ENCODE results near the gene FADS2. TPM values are rescaled to one million over a fixed set of nuclear protein-coding genes. Genes with fewer than 3 reads are reported as not detected.

Gene FADS2
- total and polyA plus RNA-seq, 9 of the 15 experiments (the other 6 are each of a cell fraction or from before 2014, with no cell fraction given) = 2.9 to 42.8 (median 16.2) TPM

- no peak for TF ChIP-seq KAT8 (IDR thresholded peaks at IDR 0.05; ENCODE audit: low read depth)
- no peak for TF ChIP-seq SIRT6 (IDR thresholded peaks at IDR 0.05; ENCODE audit: low read depth, low read length)
- no peak for TF ChIP-seq SMARCC2 (IDR thresholded peaks at IDR 0.05; ENCODE audit: low read depth)
- TF ChIP-seq MTA3 (IDR thresholded peaks at IDR 0.05; ENCODE audit: borderline replicate concordance) = peak; percentile 77; the same call in 1 of the 2 replicates
- no peak for TF ChIP-seq CHD2 (IDR thresholded peaks at IDR 0.05; ENCODE audit: low read depth, low read length)
- no peak for TF ChIP-seq ZNF41 (CRISPR knock-in tag; conservative IDR thresholded peaks at IDR 0.05)
- TF ChIP-seq ZNF316 (IDR thresholded peaks at IDR 0.05) = no peak
- TF ChIP-seq XRCC4 (IDR thresholded peaks at IDR 0.05; ENCODE audit: extremely low read depth, insufficient read depth, insufficient read length) = no peak
- TF ChIP-seq CREM (IDR thresholded peaks at IDR 0.05; ENCODE audit: low read depth) = peak; percentile 78
- TF ChIP-seq ARID4B (CRISPR knock-in tag; IDR thresholded peaks at IDR 0.05) = peak; percentile 46; the same call in 1 of the 2 replicates
- TF ChIP-seq ZNF408 (CRISPR knock-in tag; IDR thresholded peaks at IDR 0.05; ENCODE audit: low read depth) = no peak
- TF ChIP-seq SP1 (CRISPR knock-in tag; IDR thresholded peaks at IDR 0.05) = peak; percentile 69; the same call in 1 of the 2 replicates
- TF ChIP-seq RBM14 (IDR thresholded peaks at IDR 0.05; ENCODE audit: borderline replicate concordance, insufficient read depth, low read depth, low read length) = no peak
- TF ChIP-seq ZNF511 (CRISPR knock-in tag; IDR thresholded peaks at IDR 0.05) = 0 out of 2 replicates have a peak, but pooled peaks have one; percentile 48
- TF ChIP-seq HDAC6 (IDR thresholded peaks at IDR 0.05; ENCODE audit: low read depth, low read length) = no peak
- peak; percentile 68 for TF ChIP-seq CC2D1A (IDR thresholded peaks at IDR 0.05)
- TF ChIP-seq, protein P1, sequence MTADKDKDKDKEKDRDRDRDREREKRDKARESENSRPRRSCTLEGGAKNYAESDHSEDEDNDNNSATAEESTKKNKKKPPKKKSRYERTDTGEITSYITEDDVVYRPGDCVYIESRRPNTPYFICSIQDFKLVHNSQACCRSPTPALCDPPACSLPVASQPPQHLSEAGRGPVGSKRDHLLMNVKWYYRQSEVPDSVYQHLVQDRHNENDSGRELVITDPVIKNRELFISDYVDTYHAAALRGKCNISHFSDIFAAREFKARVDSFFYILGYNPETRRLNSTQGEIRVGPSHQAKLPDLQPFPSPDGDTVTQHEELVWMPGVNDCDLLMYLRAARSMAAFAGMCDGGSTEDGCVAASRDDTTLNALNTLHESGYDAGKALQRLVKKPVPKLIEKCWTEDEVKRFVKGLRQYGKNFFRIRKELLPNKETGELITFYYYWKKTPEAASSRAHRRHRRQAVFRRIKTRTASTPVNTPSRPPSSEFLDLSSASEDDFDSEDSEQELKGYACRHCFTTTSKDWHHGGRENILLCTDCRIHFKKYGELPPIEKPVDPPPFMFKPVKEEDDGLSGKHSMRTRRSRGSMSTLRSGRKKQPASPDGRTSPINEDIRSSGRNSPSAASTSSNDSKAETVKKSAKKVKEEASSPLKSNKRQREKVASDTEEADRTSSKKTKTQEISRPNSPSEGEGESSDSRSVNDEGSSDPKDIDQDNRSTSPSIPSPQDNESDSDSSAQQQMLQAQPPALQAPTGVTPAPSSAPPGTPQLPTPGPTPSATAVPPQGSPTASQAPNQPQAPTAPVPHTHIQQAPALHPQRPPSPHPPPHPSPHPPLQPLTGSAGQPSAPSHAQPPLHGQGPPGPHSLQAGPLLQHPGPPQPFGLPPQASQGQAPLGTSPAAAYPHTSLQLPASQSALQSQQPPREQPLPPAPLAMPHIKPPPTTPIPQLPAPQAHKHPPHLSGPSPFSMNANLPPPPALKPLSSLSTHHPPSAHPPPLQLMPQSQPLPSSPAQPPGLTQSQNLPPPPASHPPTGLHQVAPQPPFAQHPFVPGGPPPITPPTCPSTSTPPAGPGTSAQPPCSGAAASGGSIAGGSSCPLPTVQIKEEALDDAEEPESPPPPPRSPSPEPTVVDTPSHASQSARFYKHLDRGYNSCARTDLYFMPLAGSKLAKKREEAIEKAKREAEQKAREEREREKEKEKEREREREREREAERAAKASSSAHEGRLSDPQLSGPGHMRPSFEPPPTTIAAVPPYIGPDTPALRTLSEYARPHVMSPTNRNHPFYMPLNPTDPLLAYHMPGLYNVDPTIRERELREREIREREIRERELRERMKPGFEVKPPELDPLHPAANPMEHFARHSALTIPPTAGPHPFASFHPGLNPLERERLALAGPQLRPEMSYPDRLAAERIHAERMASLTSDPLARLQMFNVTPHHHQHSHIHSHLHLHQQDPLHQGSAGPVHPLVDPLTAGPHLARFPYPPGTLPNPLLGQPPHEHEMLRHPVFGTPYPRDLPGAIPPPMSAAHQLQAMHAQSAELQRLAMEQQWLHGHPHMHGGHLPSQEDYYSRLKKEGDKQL (CRISPR knock-in tag; IDR thresholded peaks at IDR 0.05; ENCODE audit: borderline replicate concordance) = no peak
- TF ChIP-seq ZSCAN29 (IDR thresholded peaks at IDR 0.05) = no peak
Observed at GRCh38 chr11:61899146-61899841, 71.2 kb downstream of the FADS2 start (continued).
